MM.1S (cell line): Measurements from ENCODE around the gene MAML3.

Experiments
- DNase-seq: peaks from one replicate; pipeline ENCODE4 v3.0.0-alpha.2; 2015
- H2AFZ ChIP-seq: fragments of 300-600 bp; sonication (generic); 2 replicates; pipeline ENCODE4 v1.6.0; 2016; ENCODE audit warnings: antibody characterized with exemption, low read length
- H3F3A ChIP-seq: fragments of 300-600 bp; sonication (generic); 2 replicates; pipeline ENCODE4 v1.6.1; 2016; ENCODE audit warnings: mild to moderate bottlenecking, antibody characterized with exemption, low read length, moderate library complexity, mixed read lengths; ENCODE audit not compliant: insufficient read depth
- H3K27ac ChIP-seq: fragments of 300-600 bp; sonication (generic); 2 replicates; pipeline ENCODE4 v1.5.1; 2016; ENCODE audit warnings: mild to moderate bottlenecking, low read length
- H3K27me3 ChIP-seq: fragments of 300-600 bp; sonication (generic); replicated peaks from 2 replicates; pipeline ENCODE4 v1.6.0; 2016; ENCODE audit warnings: low read length; ENCODE audit not compliant: insufficient read depth
- H3K36me3 ChIP-seq: fragments of 300-600 bp; sonication (generic); replicated peaks from 2 replicates; pipeline ENCODE4 v1.6.1; 2016; ENCODE audit warnings: mild to moderate bottlenecking, low read length, mixed read lengths; ENCODE audit not compliant: insufficient read depth
- H3K4me1 ChIP-seq: fragments of 300-600 bp; sonication (generic); 2 replicates; pipeline ENCODE4 v1.6.1; 2016; ENCODE audit warnings: low read length, mixed read lengths
- H3K4me2 ChIP-seq: fragments of 300-600 bp; sonication (generic); 2 replicates; pipeline ENCODE4 v1.6.0; 2016; ENCODE audit warnings: low read depth, low read length
- H3K4me3 ChIP-seq: fragments of 300-600 bp; sonication (generic); 2 replicates; pipeline ENCODE4 v1.5.1; 2016; ENCODE audit warnings: low read length, mixed read lengths
- H3K79me2 ChIP-seq: fragments of 300-600 bp; sonication (generic); 2 replicates; pipeline ENCODE4 v1.6.1; 2016; ENCODE audit warnings: mixed run types, low read length, mixed read lengths
- H3K9ac ChIP-seq: fragments of 300-600 bp; sonication (generic); 2 replicates; pipeline ENCODE4 v1.6.1; 2016; ENCODE audit warnings: low read length, mixed read lengths
- H3K9me2 ChIP-seq: fragments of 300-600 bp; sonication (generic); replicated peaks from 2 replicates; pipeline ENCODE4 v1.6.1; 2016; ENCODE audit warnings: mild to moderate bottlenecking, low read length, mixed read lengths; ENCODE audit not compliant: insufficient read depth
- H3K9me3 ChIP-seq: fragments of 300-600 bp; sonication (generic); replicated peaks from 2 replicates; pipeline ENCODE4 v1.6.1; 2016; ENCODE audit warnings: mild to moderate bottlenecking, low read length, mixed read lengths; ENCODE audit not compliant: insufficient read depth
- H4K20me1 ChIP-seq: fragments of 300-600 bp; sonication (generic); 2 replicates; pipeline ENCODE4 v1.6.1; 2016; ENCODE audit warnings: mild to moderate bottlenecking, low read length, moderate library complexity, mixed read lengths; ENCODE audit not compliant: insufficient read depth
- CTCF ChIP-seq: fragments of 300-600 bp; sonication (generic); IDR thresholded peaks from 2 replicates; pipeline ENCODE4 v1.5.1; 2016; ENCODE audit warnings: antibody characterized with exemption, low read length, mixed read lengths
- EZH2 ChIP-seq: fragments of 300-600 bp; sonication (generic); optimal IDR thresholded peaks from 2 replicates; pipeline ENCODE3; 2017; ENCODE audit warnings: low read depth, mild to moderate bottlenecking, antibody characterized with exemption, low read length, mixed read lengths
- EZH2phosphoT487 ChIP-seq: fragments of 300-600 bp; sonication (generic); IDR thresholded peaks from 2 replicates; pipeline ENCODE4 v1.6.1; 2018; ENCODE audit warnings: antibody characterized with exemption, low read length

Gene MAML3

GRCh38 chr4:140071806-140072205 lies 82.2 kb downstream of the MAML3 start:
- Histone ChIP-seq H3K9ac (no peak overlapping the region), H4K20me1 (no peaks in the 10 kb centered on the region), H3K4me3 (no peak overlapping the region), H3K9me3 (no peaks in the 10 kb centered on the region), H3K4me1 (no peaks in the 10 kb centered on the region), H3F3A (no peaks in the 10 kb centered on the region), H3K9me2 (no peaks in the 10 kb centered on the region), H3K4me2 (no peak overlapping the region), H3K36me3 (no peaks in the 10 kb centered on the region), H2AFZ (no peak overlapping the region), H3K79me2 (no peaks in the 10 kb centered on the region), H3K27me3 (no peaks in the 10 kb centered on the region), H3K27ac (no peak overlapping the region)
- no peak for TF ChIP-seq EZH2phosphoT487
- TF ChIP-seq CTCF, result no peak
- TF ChIP-seq EZH2, result no peak
- DNase-seq, result peak; percentile 14

GRCh38 chr4:140070973-140071372 lies 83.0 kb downstream of the MAML3 start:
- Histone ChIP-seq H3K4me2 (peak overlapping the region; percentile 43; the same call in 1 of the 2 replicates), H3K79me2 (no peaks in the 10 kb centered on the region)

GRCh38 chr4:140070366-140070765 lies 83.6 kb downstream of the MAML3 start:
- Histone ChIP-seq H3K27ac (no peak overlapping the region), H3K36me3 (no peaks in the 10 kb centered on the region), H2AFZ (no peak overlapping the region), H3K4me1 (no peaks in the 10 kb centered on the region), H4K20me1 (no peaks in the 10 kb centered on the region), H3K9me2 (no peaks in the 10 kb centered on the region), H3K9me3 (no peaks in the 10 kb centered on the region), H3K9ac (no peak overlapping the region), H3K4me3 (0 out of 2 replicates have a peak overlapping the region, but pooled peaks have one; percentile 2), H3K27me3 (no peaks in the 10 kb centered on the region), H3K79me2 (no peaks in the 10 kb centered on the region), H3F3A (no peaks in the 10 kb centered on the region), H3K4me2 (peak overlapping the region; percentile 43)
- TF ChIP-seq CTCF (no peak), EZH2phosphoT487 (no peak), EZH2 (no peak)
- DNase-seq, result peak; percentile 64

More at GRCh38 chr4:140070973-140071372, 83.0 kb downstream of the MAML3 start:
- Histone ChIP-seq H3K9ac (no peak overlapping the region), H2AFZ (no peak overlapping the region), H3F3A (no peaks in the 10 kb centered on the region), H3K4me1 (no peaks in the 10 kb centered on the region), H3K4me3 (no peak overlapping the region), H3K27ac (no peak overlapping the region), H3K27me3 (no peaks in the 10 kb centered on the region), H3K9me3 (no peaks in the 10 kb centered on the region), H3K9me2 (no peaks in the 10 kb centered on the region), H4K20me1 (no peaks in the 10 kb centered on the region), H3K36me3 (no peaks in the 10 kb centered on the region)
- no peak for TF ChIP-seq EZH2phosphoT487
- TF ChIP-seq CTCF, result no peak
- TF ChIP-seq EZH2, result no peak
- DNase-seq, result no peak
